HepG2 (cell line): Measurements from ENCODE around the gene TUBA8.

Experiments
- CREB1 ChIP-seq, 2 experiments: fragments of 450-650 bp in 1 of 2; IDR thresholded peaks; 2 replicates each; pipeline ENCODE4 v1.6.1; 2016 to 2017; ENCODE audit warnings: control low read depth in 1 of 2, mild to moderate bottlenecking in 1 of 2, missing compliant biosample characterization in 1 of 2, missing genetic modification characterization in 1 of 2
- ESRRA ChIP-seq: sonication (generic); formaldehyde crosslinking; IDR thresholded peaks from 2 replicates; pipeline ENCODE4 v1.5.1; 2020; ENCODE audit warnings: mild to moderate bottlenecking, low read depth, missing genetic modification reagents
- MBNL3 ChIP-seq: fragments of 250-450 bp; sonication (Bioruptor Pico); conservative IDR thresholded peaks from 2 replicates; pipeline ENCODE4 v1.8.0; 2022; ENCODE audit warnings: mild to moderate bottlenecking, inconsistent platforms
- MTA1 ChIP-seq: sonication (generic); formaldehyde crosslinking; IDR thresholded peaks from 2 replicates; pipeline ENCODE4 v1.4.0; 2020; ENCODE audit warnings: missing genetic modification reagents, mild to moderate bottlenecking, borderline replicate concordance
- NFYB ChIP-seq: sonication (generic); formaldehyde crosslinking; IDR thresholded peaks from 2 replicates; pipeline ENCODE4 v1.4.0; 2020; ENCODE audit warnings: missing genetic modification reagents
- NR2C2 ChIP-seq: sonication (generic); formaldehyde crosslinking; IDR thresholded peaks from 2 replicates; pipeline ENCODE4 v1.4.0; 2020; ENCODE audit warnings: missing genetic modification reagents, mild to moderate bottlenecking, moderate library complexity, borderline replicate concordance
- REL ChIP-seq: sonication (generic); formaldehyde crosslinking; conservative IDR thresholded peaks from 2 replicates; pipeline ENCODE4 v1.8.0; 2022; ENCODE audit warnings: mild to moderate bottlenecking, missing genetic modification reagents, moderate library complexity
- ZNF788 ChIP-seq: sonication (generic); formaldehyde crosslinking; IDR thresholded peaks from 2 replicates; pipeline ENCODE4 v1.5.0; 2020; ENCODE audit warnings: mild to moderate bottlenecking, missing genetic modification reagents, borderline replicate concordance
- TF ChIP-seq, protein P1 (sequence below): sonication (generic); formaldehyde crosslinking; IDR thresholded peaks from 2 replicates; pipeline ENCODE4 v1.5.0; 2020; ENCODE audit warnings: mild to moderate bottlenecking, missing genetic modification reagents, moderate library complexity
- TF ChIP-seq, protein P2 (sequence below): fragments of 450-650 bp; IDR thresholded peaks from 2 replicates; pipeline ENCODE4 v1.6.1; 2017; ENCODE audit warnings: mild to moderate bottlenecking

- TF ChIP-seq MTA1 (CRISPR knock-in tag) = no peak
- TF ChIP-seq, protein P1, sequence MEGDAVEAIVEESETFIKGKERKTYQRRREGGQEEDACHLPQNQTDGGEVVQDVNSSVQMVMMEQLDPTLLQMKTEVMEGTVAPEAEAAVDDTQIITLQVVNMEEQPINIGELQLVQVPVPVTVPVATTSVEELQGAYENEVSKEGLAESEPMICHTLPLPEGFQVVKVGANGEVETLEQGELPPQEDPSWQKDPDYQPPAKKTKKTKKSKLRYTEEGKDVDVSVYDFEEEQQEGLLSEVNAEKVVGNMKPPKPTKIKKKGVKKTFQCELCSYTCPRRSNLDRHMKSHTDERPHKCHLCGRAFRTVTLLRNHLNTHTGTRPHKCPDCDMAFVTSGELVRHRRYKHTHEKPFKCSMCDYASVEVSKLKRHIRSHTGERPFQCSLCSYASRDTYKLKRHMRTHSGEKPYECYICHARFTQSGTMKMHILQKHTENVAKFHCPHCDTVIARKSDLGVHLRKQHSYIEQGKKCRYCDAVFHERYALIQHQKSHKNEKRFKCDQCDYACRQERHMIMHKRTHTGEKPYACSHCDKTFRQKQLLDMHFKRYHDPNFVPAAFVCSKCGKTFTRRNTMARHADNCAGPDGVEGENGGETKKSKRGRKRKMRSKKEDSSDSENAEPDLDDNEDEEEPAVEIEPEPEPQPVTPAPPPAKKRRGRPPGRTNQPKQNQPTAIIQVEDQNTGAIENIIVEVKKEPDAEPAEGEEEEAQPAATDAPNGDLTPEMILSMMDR (CRISPR knock-in tag) = no peak
- TF ChIP-seq ESRRA = no peak
- no peak for TF ChIP-seq CREB1 (IDR thresholded peaks at IDR 0.05)
- no peak for TF ChIP-seq CREB1 (CRISPR knock-in tag; IDR thresholded peaks at IDR 0.05)
- TF ChIP-seq NFYB (CRISPR knock-in tag) = no peak
- TF ChIP-seq MBNL3 (CRISPR knock-in tag) = no peak
- TF ChIP-seq NR2C2 (CRISPR knock-in tag) = no peak
- TF ChIP-seq, protein P2, sequence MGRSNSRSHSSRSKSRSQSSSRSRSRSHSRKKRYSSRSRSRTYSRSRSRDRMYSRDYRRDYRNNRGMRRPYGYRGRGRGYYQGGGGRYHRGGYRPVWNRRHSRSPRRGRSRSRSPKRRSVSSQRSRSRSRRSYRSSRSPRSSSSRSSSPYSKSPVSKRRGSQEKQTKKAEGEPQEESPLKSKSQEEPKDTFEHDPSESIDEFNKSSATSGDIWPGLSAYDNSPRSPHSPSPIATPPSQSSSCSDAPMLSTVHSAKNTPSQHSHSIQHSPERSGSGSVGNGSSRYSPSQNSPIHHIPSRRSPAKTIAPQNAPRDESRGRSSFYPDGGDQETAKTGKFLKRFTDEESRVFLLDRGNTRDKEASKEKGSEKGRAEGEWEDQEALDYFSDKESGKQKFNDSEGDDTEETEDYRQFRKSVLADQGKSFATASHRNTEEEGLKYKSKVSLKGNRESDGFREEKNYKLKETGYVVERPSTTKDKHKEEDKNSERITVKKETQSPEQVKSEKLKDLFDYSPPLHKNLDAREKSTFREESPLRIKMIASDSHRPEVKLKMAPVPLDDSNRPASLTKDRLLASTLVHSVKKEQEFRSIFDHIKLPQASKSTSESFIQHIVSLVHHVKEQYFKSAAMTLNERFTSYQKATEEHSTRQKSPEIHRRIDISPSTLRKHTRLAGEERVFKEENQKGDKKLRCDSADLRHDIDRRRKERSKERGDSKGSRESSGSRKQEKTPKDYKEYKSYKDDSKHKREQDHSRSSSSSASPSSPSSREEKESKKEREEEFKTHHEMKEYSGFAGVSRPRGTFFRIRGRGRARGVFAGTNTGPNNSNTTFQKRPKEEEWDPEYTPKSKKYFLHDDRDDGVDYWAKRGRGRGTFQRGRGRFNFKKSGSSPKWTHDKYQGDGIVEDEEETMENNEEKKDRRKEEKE = no peak
- no peak for TF ChIP-seq REL (CRISPR knock-in tag)
- no peak for TF ChIP-seq ZNF788 (CRISPR knock-in tag)
These were observed 37.1 kb upstream of the TUBA8 start for GRCh38 chr22:18073467-18073866.
